Activated CD4-positive, CD25-positive, alpha-beta regulatory T cell treated with anti-CD3 and anti-CD28 coated beads, Interleukin-2, amount 50 U/mL, for 72 hours (primary cell): Measurements from ENCODE around the gene C16orf87.
A peak's percentile ranks its signal among the peaks of the same experiment; 100 is the strongest.
"Not testable (repeated sequence)": the region's sequence is repeated elsewhere in the genome, so short reads cannot be mapped to it uniquely, and the experiment has no call there.

ENCODE experiments used
- DNase-seq: peaks from one replicate; pipeline ENCODE4 v3.0.0; 2021

C16orf87 gene

GRCh38 chr16:46797501-46797900 lies 33.5 kb downstream of the C16orf87 start:
- DNase-seq, result no peak

DNA sequence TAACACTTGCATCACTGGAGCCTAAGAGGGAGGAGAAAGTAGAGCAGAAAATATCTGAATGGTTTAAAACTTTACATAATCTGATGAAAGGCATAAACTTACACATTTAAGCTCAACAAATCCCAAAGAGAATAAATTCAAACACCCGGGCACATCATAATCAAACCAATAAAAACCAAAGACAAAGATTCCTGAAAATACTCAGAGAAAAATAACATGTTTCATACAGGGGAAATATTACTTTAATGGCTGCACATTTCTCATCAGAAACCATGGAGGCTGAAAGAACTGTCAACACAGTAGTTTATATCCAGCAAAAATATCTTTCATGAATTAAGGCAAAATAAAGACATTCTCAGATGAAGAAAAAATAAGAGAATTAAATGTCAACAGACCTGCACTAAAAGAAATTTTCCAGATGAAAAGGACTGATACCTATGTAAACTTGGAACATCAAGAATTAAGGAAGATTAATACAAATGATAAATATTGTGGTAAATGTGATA lies 34.2 kb downstream of the C16orf87 start:
- no peak for DNase-seq

DNA sequence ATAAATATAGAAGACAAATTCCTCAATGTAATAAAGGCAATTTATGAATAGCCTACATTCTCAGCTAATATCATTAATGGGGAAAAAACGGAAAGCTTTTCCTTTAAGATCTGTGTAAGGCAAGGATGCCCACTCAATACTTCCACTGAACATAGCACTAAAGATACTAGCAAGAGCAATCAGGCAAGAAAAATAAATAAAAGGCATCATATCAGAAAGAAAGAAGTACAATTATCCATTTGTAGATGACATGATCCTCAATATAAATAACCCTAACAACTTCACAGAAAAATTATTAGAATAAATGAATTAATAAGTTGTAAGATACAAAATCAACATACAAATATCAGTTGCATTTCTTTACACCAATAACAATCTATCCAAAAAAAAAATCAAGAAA lies 37.1 kb downstream of the C16orf87 start:
- DNase-seq, result no peak

GRCh38 chr16:46790599-46791270 lies 40.2 kb downstream of the C16orf87 start:
- no peak for DNase-seq

DNA sequence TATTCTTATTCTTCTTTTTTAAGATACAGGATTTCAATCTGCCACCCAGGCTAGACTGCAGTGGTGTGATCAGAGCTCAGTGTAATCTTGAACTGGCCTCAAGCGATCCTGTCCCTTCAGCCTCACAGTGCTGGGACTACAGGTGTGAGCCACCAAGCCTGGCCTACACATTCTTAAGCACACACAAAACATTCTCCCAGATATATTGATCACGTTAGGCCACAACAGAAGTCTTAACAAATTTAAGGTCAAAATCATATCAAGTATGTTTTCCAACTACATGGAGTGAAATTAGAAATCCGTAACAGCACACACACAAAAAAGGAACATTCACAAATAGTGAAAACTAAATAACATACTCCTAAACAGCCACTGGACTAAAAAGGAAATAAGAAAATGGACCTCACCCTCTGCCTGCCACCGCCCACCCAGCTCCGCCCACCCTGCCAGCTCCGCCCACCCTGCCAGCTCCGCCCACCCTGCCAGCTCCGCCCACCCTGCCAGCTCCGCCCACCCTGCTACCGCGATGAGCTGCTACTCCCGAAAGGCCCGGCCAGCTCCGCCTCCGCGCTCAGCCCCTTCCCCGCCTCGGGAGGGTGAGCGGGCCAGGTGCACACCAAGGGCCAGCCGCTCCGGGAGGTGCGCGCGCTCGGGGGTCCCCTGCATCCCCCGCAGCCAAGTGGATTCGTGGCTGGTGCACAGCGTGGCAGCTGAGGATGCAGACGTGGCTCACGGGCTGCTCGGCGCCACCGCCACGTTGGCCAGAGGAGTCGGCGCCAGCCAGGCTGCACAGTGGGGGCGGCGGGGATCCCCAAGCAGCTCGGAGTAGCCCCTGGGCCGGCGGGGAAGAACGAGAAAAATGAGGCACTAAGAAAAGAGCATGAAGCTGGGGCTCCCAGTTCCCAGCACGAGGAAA lies 41.2 kb downstream of the C16orf87 start:
- peak; percentile 75 for DNase-seq

DNA sequence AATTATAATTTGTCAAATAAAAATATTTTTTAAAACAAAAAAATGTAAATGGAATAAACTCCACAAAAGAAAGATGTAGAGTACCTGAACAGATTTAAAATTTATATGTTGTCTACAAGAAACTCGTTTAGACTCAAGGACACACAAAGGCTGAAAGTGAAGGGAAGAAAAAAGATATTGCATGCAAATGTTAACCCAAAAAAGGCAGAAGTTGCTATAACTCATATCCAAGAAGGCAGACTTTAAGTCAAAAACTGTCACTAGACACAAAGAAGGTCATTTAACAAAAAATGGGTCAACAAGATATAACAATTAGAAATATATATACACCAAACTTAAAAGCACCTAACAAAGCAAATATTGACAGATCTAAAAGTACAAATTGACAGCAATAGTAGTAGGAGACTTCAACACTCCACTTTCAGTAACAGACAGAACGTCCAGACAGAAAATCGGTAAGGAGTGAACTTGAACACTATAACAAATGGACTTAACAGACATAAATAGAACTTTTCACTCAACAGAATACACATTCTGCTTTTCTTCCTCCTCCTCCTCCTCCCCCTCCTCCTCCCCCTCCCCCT lies 42.0 kb downstream of the C16orf87 start:
- DNase-seq, result no peak

GRCh38 chr16:46787909-46788308 lies 43.1 kb downstream of the C16orf87 start:
- no peak for DNase-seq

- no peak for DNase-seq
Observed at GRCh38 chr16:46785076-46785845, 45.7 kb downstream of the C16orf87 start.

DNA sequence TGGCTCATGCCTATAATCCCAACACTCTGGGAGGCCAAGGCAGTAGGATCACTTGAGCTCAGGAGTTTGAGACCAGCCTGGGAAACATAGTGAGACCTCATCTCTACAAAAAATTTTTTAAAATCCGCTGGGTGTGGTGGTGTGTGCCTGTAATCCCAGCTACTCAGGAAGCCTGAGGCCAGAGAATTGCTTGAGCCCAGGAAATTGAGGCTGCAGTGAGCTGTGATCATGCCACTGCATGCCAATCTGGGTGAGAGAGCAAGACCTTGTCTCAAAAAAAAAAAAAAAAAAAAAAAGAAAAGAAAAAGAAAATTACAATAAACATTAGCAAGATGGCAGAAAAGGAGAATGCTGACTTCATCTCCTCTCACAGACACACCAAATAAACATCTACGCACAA lies 46.4 kb downstream of the C16orf87 start:
- DNase-seq, result not testable (repeated sequence)

DNA sequence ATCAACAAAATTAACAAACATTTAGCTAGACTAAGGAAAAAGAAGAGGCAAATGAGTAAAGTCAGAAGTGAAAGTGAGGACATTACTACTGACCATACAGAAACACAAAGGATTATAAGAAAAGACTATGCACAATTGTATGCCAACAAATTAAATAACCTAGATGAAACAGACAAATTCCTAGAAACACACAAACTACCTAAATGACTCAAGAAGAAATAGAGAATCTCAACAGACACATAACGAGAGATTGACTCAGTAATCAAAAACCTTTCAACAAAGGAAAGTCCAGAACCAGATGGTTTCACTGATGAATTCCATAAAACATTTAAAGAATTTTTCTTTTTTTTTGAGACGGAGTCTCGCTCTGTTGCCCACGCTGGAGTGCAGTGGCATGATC lies 47.2 kb downstream of the C16orf87 start:
- no peak for DNase-seq

DNA sequence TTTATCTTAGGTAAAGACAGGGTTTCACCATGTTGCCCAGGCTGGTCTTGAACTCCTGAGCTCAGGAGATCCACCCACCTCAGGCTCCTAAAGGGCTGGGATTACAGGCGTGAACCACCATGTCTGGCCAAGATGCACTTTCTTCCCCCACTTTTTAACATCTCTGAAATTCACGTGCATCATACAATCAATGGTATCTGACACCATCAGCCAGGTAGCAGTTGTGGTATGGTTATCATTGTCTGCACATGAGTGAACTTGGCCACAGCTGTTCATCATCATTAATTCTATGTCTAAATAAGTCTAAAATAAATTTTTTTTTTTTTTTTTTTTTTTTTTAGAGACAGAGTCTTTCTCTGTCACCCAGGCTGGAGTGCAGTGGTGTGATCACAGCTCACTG lies 48.7 kb downstream of the C16orf87 start:
- no peak for DNase-seq

GRCh38 chr16:46777804-46778203 lies 53.2 kb downstream of the C16orf87 start:
- no peak for DNase-seq

GRCh38 chr16:46775214-46775613 lies 55.8 kb downstream of the C16orf87 start:
- DNase-seq, result no peak

- DNase-seq, result no peak
Observed at GRCh38 chr16:46774743-46775177, 56.2 kb downstream of the C16orf87 start.

- DNase-seq, result no peak
Observed at GRCh38 chr16:46772463-46772862, 58.5 kb downstream of the C16orf87 start.

DNA sequence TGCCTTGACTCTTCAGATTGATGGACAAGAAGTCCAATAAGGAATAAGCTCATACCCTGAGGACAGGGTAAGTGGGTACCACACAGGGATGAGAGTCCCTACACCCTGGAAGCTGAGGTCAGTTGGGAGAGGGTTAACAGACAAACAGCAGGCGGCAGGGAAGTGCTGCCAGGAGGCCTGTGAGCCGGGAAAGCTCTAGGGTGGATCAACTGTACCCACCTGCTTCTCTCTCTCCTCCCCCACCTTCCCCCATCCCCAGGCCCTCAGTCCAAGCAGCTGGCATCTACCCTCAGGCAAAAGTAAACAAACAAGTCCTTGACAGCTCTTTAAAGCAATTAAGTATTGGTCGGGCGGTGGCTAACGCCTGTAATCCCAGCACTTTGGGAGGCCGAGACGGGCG lies 62.2 kb downstream of the C16orf87 start:
- DNase-seq, result no peak

GRCh38 chr16:46765050-46765449 lies 65.9 kb downstream of the C16orf87 start:
- no peak for DNase-seq

- DNase-seq, result no peak
Observed at GRCh38 chr16:46763147-46763546, 67.8 kb downstream of the C16orf87 start.

DNA sequence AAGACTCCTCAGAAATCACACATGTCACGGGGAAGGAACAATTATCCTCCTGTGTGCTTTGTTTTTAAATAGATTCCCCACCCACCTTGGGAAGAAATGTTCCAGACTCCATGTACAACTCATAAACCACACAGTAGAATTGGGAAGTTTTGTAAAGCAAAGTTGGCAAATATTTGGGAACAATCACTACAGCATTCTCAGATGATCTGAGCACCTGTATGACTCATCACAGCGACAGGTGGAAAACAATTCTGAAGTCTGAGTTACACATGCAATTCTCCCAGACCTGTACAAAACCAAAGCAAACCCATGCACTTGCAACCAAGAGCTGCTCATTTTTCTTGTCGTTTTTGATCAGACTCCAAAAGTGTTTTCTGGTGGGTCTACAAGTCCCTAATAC lies 68.4 kb downstream of the C16orf87 start:
- DNase-seq, result no peak

GRCh38 chr16:46759309-46759708 lies 71.7 kb downstream of the C16orf87 start:
- no peak for DNase-seq

DNA sequence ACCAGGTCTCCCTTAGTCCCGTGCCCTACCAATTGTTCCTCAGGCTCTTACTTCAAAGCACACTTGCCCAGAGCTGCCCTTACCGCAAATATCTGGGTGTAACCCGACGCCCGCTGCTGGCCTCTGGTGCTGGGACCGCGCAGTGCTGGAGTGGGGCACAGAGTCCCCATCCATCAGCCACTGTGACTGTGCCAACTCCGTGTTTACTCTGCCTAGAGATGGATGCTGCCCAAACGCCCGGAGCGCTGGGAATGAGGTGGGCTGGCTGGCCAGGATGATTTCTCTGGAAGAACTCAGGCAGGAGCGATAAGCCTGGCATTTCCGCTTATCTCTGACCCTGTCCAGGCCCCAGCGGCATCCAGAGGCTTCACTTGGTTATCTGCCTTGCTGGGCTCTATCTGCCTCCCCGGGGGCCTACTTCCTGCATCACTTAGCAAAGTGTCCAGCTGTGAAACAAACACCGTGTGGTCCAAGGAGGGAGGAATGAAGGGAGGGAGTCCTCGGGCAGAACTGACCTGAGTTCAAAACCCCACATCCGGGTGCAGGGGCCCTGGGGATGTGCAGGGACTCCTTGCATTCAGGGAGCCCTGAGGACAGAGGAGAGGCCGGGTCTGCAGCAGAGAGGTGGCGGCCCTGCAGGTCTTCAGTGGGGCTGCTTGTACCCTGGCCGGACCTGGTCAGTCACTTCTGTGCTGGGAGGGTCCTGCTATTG lies 73.5 kb downstream of the C16orf87 start:
- no peak for DNase-seq

DNA sequence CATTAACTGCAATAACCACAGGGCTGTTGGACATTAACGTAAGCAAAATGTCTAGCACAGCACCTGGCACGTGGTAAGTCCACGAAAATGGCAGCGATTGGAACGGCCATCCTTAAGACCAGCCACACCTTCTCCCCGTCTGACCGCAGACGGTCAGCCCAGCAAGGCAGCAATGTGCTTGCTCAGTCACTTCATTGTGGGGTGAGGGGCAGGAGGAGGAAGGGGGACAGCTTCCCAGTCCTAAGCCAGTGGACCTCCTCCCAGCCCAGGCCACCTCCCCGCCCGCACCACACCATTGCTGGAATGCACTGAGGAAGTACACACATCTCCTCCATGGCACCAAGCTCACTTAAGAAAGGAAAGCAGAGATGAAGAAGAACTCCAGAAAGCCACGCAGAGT lies 74.2 kb downstream of the C16orf87 start:
- DNase-seq, result no peak
